Left cardiac atrium (tissue), 4 donors: ENCODE data around the gene FAM153A. TPM values are rescaled to one million over a fixed set of nuclear protein-coding genes. Genes with fewer than 3 reads are reported as not detected.
"Not testable (repeated sequence)": the region's sequence is repeated elsewhere in the genome, so short reads cannot be mapped to it uniquely, and the experiment has no call there.

ENCODE experiments used
- ATAC-seq, 2 donors: fragments of 200-7000 bp; cut with Tn5 transposase; one replicate each; pipeline ENCODE4 v1.9.1; 2020; ENCODE audit warnings: mild to moderate bottlenecking in 2 of 2, moderate library complexity in 2 of 2
- DNase-seq: peaks from one replicate; pipeline ENCODE4 v3.0.0-alpha.2; 2020
- intact Hi-C, 2 donors: fragments of 100-400 bp; cut with DNase I; formaldehyde crosslinking; loops; one replicate each; pipeline versions ENCODE4 v1.14.1 to v1.15.1; 2022 to 2023
- total RNA-seq, 2 donors: library from RNA; stranded (reverse); fragmentation: NEBNext Ultra II Directional; extraction: Animal tissue kit (Norgen Biotek cat#: 25700); gene quantifications; one replicate each; pipeline ENCODE4 v1.2.1, GENCODE V29; 2021
- donor health status: DM: no; HTN: yes; CAD: no.
- donor health status: DM: no; HTN: yes; CAD: no; lungs with severe emphysema.
- donor health status: DM: yes; HTN: yes; CAD: no.
- donor health status: Dilated cardiomyopathy.

Gene FAM153A
- total RNA-seq, 2 donors from 2014 or later, result 0.50 to 5.2 TPM

DNA sequence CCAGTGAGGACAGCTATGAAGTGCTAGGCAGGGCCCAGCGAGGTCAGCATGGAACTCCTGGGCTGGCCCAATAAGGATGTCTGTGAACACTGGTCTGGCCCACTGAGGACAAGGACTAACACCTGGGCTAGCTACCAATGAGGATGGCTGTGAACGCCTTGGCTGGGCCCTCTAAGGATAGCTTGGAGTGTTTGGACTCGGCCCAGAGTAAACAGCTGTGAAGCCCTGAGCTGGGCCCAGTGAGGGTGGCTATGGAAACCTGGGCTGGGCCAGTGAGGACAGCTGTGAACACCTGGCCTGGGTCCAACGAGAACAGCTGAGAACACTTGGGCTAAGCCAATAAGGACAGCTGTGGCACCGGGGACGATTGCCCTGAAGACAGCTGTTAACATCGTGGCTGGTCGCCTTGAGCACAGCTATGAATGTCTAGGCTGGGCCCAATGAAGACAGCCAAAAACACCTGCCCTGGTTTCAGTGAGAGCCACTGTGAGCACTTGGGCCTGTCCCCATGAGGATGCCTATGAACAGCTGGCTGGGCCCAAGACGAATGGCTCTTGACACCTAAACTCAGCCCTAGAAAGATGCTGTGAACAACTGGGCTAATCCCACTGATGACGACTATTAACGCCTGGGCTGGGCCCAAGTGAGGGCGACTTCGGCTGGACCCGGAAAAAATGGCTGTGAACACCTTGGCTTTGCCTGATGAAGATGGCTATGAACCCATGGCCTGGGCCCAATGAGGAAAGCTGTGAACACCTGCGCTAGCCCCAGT lies 18.8 kb downstream of the FAM153A start:
- DNase-seq, intact Hi-C loops: not testable (repeated sequence)
- peak in 1 of 2 donors; percentile 35 for ATAC-seq

DNA sequence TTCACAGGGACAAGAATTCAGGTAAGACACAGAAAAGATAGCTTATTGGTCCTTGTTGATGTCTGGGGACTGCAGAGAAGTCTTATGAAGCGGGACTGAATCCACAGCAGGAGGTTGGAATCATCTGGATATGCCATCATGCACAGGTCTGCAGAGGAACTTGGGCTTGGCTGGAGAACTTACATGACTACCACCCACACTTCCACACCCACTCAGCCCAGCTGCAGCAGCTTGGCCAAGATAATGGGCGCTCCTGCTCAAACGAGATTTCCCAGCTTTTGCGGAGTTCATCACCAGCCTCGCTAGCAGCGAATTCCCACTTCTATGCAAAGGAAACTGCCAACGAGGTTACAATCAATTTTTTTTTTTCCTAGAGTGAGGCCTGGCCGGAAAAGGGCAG lies 21.7 kb downstream of the FAM153A start:
- DNase-seq, ATAC-seq, intact Hi-C loops: not testable (repeated sequence)

DNA sequence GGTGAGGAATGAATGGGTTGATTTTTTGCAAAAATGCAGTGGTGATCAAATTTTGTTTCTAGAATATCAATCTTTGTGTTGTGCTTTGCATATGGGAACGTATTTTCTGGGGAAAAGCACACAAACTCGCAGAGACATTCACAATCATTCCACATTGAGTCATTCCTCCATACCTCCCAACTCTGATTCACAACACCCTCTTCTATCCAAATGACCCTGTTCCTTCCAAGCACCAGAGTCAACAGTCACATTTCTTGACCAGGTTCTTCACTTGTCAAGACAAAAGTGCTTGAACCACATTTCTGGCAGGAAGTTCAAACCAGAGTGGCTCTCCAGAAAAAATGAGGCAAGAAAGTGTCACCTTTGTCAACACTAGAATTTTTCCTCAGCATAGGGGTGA lies 35.3 kb downstream of the FAM153A start:
- not testable (repeated sequence) for ATAC-seq, DNase-seq

DNA sequence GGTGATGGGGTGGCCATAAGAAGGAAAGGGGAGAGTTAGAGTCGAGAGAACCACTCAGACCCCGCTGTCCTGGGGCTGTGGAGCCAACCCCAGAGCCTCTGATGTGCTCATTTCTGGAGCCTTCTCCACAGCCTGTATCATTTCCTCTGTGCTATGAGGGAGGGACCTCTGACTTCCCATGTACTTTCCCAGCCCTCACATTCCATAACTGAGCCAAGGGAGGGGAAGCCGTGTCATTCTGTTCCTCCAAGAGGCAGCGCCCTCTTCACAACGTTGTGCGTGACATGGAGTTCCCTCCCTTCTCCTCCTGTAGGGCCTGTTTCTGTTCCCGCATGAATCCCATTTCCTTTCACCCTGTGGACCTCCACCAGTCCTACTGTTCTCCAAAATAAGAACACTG lies 57.8 kb downstream of the FAM153A start:
- peak in 1 of 2 donors; percentile 81 for ATAC-seq

More for the DNA sequence above, 35.3 kb downstream of the FAM153A start:
- intact Hi-C loops, result not testable (repeated sequence)

DNA sequence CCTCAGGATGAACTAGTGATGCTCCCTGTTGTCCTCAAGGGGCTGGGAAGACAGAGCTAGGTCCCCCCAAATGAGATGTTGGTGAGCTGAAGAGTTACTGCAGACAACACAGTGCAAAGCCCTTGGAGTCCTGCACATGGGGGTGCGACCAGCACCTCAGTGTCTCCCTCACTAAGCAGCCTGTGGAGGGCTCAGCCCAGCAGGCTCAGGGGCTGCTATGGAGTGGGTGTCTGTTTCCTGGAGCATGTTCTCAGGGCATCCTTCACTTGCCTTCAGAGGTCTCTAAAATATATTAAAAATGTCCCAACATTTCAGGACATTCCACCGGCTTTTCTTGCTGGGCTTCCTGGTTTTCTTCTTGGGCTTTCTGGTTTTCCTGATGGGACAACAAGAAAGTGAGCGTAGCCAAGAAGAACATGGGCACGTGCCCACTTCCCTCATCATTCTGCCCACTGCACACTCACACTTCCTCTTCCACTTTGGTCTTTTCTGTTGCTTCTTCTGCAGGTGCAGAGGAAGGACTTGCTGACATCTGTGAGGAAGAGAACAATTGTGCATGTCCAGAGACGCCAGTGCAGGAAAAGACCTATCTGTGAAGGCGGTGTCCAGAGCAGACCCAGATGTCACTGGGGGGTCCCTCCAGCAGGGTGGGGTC lies 58.7 kb downstream of the FAM153A start:
- intact Hi-C loops, ATAC-seq, DNase-seq: not testable (repeated sequence)

More for the DNA sequence above, 57.8 kb downstream of the FAM153A start:
- DNase-seq, intact Hi-C loops: not testable (repeated sequence)

DNA sequence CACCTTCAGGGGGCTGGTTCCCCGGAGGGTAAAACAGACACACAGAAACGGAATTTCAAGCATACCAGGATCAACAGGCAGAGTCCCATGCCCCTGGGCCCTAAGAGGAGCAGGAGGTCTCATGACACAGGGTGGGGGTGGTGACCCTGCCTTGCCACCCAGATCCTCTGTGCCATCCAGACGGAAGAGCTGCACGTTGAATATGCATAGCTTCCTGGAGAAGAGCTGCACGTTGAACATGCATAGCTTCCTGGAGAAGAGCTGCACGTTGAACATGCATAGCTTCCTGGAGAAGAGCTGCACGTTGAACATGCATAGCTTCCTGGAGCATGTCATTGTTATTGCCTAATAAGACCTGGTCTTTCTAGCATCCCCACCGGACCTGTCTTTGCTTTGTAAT lies 59.9 kb downstream of the FAM153A start:
- ATAC-seq, DNase-seq, intact Hi-C loops: not testable (repeated sequence)

DNA sequence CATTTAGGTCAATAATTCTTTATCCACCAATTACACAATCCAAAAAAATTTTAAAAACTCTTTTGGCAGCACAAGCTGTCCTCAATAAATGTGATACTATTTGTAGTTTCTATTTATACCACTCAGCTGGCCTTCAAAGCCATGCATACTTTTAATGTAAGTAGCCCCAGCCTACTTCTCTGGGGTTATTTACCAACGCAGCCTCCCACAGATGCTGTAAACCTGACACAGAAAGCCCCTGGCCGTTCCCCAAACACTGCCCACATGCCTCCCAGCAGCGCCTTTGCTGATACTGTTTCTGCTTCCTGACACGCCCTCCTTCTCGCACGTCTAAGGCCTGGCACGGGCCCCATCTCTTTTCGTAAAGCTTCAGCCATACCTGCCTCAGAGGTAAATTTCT lies 62.7 kb downstream of the FAM153A start:
- DNase-seq, intact Hi-C loops: not testable (repeated sequence)
- ATAC-seq, result peak in 1 of 2 donors; percentile 76

DNA sequence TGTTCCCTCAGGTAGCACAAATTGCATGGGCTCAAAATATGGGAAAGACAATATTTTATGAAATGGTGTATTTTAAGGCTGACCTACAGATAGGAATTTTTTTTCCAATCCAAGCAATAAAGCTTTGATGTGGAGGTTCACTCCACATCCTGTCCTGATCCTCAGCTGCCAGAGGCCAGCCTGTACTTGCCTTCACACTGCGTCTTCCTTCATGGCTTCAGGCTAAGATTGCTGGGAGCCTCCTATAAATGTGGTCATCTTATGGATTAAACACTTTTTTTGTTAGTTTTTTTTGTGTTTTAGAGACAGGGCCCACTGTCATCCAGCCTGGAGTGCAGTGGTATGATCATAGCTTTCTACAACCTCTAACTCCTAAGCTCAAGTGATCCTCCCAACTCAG lies 67.3 kb downstream of the FAM153A start:
- intact Hi-C loops, DNase-seq, ATAC-seq: not testable (repeated sequence)

DNA sequence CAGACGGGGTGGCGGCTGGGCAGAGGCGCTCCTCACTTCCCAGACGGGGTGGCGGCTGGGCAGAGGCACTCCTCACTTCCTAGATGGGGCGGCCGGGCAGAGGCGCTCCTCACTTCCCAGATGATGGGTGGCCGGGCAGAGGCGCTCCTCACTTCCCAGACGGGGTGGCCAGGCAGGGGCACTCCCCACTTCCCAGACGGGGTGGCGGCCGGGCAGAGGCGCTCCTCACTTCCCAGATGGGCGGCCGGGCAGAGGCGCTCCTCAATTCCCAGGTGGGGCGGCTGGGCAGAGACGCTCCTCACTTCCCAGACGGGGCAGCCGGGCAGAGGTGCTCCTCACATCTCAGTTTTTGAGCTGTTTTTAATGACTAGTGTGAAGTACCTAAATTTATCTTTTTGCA lies 86.6 kb downstream of the FAM153A start:
- intact Hi-C loops, ATAC-seq, DNase-seq: not testable (repeated sequence)

DNA sequence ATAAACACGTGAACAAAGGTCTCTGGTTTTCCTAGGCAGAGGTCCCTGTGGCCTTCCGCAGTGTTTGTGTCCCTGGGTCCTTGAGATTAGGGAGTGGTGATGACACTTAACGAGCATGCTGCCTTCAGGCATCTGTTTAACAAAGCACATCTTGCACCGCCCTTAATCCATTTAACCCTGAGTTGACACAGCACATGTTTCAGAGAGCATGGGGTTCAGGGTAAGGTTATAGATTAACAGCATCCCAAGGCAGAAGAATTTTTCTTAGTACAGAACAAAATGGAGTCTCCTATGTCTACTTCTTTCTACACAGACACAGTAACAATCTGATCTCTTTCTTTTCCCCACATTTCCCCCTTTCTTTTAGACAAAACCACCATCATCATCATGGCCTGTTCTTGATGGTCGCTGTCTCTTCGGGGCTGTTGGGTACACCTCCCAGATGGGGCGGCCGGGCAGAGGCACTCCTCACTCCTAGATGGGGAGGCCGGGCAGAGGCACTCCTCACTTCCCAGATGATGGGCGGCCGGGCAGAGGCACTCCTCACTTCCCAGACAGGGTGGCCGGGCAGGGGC lies 87.3 kb downstream of the FAM153A start:
- DNase-seq, ATAC-seq, intact Hi-C loops: not testable (repeated sequence)

DNA sequence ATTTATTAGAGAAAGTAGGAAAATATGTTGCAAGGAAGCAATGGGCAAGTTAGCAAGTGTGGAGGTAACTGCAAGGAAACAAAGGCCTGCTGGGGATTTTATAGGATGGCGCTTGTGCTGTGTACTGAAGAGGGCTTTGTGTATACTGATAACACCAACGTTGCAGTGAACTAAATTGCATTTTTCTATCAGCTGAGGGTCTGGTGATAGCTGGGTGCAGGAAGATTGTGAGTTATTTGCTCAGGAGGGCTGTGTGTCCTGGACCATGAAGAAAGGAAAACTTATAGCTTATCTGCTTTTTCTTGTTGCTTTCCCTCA lies 88.2 kb downstream of the FAM153A start:
- ATAC-seq, DNase-seq, intact Hi-C loops: not testable (repeated sequence)

DNA sequence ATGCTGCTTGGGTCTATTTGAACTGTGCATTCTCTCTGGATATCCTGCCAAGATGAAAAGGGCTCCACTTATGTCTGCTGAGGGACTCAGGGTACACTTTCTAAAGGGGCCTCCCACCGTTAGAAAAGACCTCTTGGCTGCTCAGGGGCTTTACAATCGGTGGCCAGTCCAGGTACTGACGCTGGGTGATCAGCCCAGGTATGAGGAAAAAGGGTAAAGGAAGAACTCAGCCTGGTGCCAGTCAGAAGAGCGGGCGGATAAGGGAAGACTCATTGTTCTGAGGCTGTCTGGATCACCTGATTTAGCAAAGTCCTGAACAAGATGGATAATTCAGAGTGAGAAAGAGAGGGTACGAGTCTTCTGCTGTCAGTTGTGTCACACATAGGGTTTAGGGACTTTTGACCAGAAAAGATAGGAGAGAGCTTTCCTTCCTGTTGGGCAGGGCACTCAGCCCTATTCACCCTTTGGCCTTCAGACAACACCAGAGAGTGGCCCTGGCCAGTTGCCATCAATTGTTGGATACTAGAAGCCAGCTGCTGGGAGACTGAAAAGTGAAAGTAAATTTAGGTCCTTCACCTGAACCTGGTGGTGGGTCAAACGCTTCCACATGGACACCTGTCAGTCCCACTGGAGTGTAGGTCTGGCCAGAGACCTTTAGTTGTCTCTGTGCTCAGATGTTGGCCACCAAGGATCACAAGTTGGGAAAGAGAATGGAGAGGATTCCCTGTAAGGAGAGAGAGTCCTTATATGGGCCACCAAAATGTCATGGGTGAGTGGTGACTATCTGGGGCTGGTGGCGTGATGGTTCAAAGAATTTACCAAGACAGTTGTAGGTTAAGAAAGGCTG lies 88.8 kb downstream of the FAM153A start:
- ATAC-seq (peak in 1 of 2 donors; percentile 34), DNase-seq (peak; percentile 60)
- intact Hi-C loops, result not testable (repeated sequence)

DNA sequence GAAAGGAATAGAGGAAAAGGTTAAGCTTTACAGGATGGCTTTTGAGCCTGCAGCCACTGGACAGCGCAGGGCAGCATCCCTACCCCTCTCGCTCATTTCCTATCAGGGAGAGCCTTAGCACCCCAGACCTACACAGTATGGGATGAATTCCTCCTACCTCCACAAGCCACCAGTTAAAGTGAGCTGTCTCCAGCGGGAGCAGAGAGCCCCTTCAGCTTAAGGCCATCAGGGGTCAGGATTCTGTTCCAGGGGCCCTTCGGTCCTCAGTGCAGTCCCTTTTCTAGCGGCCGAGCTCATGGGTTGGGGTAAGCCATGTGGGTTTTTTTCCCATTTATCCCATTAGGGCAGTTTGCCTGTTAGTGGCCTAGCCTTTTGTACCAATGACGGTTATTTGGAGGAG lies 89.7 kb downstream of the FAM153A start:
- ATAC-seq, intact Hi-C loops, DNase-seq: not testable (repeated sequence)

DNA sequence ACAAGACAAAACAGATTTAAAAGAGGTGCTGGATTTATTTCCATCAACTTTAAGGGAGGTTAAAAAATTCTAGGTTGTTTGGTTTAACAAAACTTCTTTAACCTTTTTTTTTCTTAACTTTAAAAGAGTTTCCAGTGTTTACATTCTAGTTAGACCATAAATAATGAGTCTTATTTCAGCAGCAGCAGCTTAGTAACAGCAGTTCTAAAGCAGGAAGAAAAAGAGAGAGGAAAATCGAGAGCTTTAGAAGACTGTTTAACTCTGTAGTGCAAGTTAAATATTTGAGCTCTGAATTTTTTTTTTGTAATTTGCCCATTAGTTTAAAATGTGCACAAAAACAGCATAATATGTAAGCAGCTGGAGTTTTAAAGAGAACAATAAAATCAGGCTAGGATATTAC lies 90.2 kb downstream of the FAM153A start:
- intact Hi-C loops, DNase-seq: not testable (repeated sequence)

DNA sequence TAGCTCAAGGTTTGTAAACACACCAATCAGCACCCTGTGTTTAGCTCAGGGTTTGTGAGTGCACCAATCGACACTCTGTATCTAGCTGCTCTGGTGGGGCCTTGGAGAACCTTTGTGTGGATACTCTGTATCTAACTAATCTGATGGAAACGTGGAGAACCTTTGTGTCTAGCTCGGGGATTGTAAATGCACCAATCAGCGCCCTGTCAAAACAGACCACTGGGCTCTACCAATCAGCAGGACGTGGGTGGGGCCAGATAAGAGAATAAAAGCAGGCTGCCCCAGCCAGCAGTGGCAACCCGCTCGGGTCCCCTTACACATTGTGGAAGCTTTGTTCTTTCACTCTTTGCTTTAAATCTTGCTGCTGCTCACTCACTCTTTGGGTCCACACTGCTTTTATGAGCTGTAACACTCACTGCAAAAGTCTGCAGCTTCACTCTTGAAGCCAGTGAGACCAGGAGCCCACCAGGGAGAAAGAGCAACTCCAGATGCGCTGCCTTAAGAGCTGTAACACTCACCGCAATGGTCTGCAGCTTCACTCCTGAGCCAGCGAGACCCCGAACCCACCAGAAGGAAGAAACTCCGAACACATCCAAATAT lies 93.6 kb downstream of the FAM153A start:
- intact Hi-C loops, ATAC-seq, DNase-seq: not testable (repeated sequence)

More for the DNA sequence above, 90.2 kb downstream of the FAM153A start:
- ATAC-seq, result not testable (repeated sequence)

DNA sequence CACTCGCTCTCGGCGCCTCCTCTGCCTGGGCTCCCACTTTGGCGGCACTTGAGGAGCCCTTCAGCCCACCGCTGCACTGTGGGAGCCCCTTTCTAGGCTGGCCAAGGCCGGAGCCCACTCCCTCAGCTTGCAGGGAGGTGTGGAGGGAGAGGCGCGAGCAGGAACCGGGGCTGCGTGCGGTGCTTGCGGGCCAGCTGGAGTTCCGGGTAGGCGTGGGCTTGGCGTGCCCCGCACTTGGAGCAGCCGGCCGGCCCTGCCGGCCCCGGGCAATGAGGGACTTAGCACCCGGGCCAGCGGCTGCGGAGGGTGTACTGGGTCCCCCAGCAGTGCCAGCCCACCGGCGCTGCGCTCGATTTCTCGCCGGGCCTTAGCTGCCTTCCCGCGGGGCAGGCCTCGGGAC lies 94.6 kb downstream of the FAM153A start:
- DNase-seq, intact Hi-C loops, ATAC-seq: not testable (repeated sequence)

DNA sequence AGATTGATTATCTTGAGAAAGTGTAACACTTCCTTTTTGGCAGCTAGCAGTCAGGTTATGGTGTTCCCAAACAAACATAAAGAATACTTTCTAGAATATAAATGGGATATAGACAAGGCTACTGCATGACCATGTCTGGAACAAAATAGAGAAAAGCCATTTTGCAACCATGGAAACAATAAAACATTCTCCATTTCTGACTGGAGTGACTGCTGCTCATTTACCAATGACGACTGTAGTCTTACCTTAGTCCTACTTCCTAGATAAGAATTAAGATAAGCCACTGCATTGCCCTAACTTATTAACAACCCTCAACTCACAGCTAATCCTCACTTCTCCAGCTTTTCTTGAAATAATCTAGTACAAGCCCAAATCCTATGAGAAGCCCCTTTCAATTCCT lies 100.8 kb downstream of the FAM153A start:
- ATAC-seq, DNase-seq, intact Hi-C loops: not testable (repeated sequence)
